Nasal cavity respiratory epithelium epithelial cell of viscerocranial mucosa (primary cell): Measurements from ENCODE around the gene MRPS25. TPM values are rescaled to one million over a fixed set of nuclear protein-coding genes. Genes with fewer than 3 reads are reported as not detected.

ENCODE experiments used
- total RNA-seq: library from RNA; depleted of rRNA; stranded (reverse); fragments of >200 nt; gene quantifications from 2 replicates; pipeline ENCODE4 v1.2.3, GENCODE V29; 2014

Gene MRPS25
- total RNA-seq = 13.3 and 29.5 TPM in 2 replicates

DNA sequence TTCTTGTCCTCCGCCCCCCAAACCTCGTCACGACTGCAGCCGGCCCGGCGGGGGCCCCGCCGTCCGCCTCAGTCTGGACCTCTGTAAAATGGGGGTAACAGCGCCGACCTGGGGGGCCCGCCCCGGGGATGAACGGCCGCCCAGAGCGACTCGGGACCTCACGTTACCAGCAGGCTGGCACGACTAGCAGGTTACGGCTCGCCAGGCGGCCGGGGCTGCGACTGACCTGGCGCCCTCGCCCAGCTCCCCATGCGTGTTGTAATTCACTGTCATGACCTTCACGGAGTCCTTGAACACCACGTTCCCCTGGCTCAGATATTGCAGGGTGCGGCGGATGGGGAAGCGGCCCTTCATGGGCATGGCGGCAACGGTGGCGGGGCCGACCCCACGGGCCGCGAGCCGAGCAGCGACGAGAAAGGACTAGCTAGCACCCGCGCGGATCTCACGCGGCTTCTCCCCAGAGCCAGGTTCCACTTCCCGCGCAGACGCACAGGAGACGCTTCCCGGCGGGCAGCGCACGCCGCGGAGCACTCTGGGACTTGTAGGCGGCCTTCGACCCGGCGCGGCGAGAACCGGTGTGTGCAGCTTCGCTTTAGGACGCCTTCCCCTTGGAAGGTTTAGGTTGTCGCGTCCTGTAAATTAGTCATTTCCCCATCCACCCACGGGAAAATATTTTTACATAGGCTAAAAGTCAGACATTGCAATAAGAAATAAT lies at the start of gene MRPS25:
MRPS25 (minus strand) TSS at position 481 of the 715 bp plus-strand sequence; CDS start at position 360, 121 bp downstream.

DNA sequence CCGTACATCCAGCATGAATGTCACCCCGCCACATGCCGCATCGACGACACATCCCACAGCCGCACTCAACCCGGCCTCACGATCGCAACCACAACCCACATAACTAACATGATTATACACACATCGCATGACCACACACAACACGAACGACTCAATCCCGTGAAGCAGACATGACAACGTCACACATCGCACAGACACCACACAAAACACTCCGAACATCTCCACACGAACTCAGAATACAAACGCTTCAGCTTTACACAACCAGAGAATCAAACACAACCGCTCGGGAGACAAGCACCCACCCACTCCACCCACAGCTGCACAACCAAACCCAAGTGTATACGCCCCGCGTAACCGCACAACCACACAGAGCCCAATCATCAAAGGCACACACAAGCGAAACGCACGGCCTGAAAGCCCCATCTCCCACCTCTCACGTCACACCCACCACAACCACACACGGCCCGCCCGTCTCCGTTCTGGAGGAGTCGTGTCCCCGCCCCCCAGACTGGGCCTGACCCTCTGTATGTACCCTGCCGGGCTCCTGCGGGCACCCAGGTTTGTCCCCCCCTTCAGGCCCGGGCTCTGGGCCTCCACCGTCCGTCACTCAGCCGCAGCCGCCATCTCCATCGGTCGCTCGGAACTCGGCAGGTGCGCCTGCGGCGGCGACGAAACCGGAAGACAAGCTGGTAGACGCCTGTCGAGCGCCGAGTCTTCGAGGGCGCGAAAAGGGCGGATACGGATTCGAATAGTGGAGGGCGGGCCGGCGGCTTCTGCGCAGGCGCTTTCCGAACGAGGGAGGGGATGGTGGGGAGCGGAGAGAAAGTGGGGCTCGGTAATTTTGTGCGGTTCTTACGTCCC lies 33.6 kb upstream of the MRPS25 start, which contains the start of gene RBSN:
RBSN (minus strand) TSS at position 646 of the 861 bp plus-strand sequence. CDS start 3,028 bp downstream, outside the sequence.

Other genes with a start within 250 kb of the MRPS25 start
- gene FGD5, start 246.4 kb downstream of the MRPS25 start, total RNA-seq = under 0.01 TPM in 2 replicates
- gene NR2C2, start 117.7 kb downstream of the MRPS25 start, total RNA-seq = 17.1 and 31.0 TPM in 2 replicates
- gene RBSN, start 33.8 kb upstream of the MRPS25 start, total RNA-seq = 35.3 and 36.6 TPM in 2 replicates
- gene CAPN7, start 140.9 kb upstream of the MRPS25 start, total RNA-seq = 47.2 and 49.7 TPM in 2 replicates